ENCODE data around the gene PRDM16. TPM values are rescaled to one million over a fixed set of nuclear protein-coding genes. Genes with fewer than 3 reads are reported as not detected.

Gene PRDM16
- total RNA-seq, 1 experiment from 2014 or later, result 1.6 TPM

DNA sequence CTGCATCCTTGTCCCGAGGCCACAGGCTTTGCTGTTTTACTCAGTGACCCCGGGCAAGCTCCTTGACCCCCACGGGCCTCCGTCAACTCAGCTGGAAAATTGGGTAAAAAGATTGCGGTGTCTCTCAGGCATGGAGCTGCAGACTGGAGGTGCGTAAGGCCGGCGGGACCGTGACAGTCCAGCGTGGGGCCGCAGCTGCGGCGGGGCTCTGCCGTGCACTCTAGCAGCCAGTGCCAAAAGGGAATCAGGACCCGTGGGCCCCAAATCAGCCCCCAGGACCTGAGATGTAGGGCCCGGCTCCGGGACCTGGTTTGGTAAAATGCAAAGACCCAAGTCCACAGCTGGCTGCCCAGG is 158.3 kb downstream of the PRDM16 start (continued):
- TF ChIP-seq, protein P1, sequence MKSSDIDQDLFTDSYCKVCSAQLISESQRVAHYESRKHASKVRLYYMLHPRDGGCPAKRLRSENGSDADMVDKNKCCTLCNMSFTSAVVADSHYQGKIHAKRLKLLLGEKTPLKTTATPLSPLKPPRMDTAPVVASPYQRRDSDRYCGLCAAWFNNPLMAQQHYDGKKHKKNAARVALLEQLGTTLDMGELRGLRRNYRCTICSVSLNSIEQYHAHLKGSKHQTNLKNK (CRISPR knock-in tag; IDR thresholded peaks at IDR 0.05), result no peak
- TF ChIP-seq ZNF671 (CRISPR knock-in tag; IDR thresholded peaks at IDR 0.05), result no peak
- TF ChIP-seq KAT7 (CRISPR knock-in tag; IDR thresholded peaks at IDR 0.05; ENCODE audit: borderline replicate concordance), result no peak
- TF ChIP-seq, protein P2, sequence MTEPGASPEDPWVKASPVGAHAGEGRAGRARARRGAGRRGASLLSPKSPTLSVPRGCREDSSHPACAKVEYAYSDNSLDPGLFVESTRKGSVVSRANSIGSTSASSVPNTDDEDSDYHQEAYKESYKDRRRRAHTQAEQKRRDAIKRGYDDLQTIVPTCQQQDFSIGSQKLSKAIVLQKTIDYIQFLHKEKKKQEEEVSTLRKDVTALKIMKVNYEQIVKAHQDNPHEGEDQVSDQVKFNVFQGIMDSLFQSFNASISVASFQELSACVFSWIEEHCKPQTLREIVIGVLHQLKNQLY (CRISPR knock-in tag; IDR thresholded peaks at IDR 0.05), result no peak
- TF ChIP-seq, protein P3, sequence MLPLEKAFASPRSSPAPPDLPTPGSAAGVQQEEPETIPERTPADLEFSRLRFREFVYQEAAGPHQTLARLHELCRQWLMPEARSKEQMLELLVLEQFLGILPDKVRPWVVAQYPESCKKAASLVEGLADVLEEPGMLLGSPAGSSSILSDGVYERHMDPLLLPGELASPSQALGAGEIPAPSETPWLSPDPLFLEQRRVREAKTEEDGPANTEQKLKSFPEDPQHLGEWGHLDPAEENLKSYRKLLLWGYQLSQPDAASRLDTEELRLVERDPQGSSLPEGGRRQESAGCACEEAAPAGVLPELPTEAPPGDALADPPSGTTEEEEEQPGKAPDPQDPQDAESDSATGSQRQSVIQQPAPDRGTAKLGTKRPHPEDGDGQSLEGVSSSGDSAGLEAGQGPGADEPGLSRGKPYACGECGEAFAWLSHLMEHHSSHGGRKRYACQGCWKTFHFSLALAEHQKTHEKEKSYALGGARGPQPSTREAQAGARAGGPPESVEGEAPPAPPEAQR (CRISPR knock-in tag; IDR thresholded peaks at IDR 0.05), result no peak
- TF ChIP-seq, protein P4, sequence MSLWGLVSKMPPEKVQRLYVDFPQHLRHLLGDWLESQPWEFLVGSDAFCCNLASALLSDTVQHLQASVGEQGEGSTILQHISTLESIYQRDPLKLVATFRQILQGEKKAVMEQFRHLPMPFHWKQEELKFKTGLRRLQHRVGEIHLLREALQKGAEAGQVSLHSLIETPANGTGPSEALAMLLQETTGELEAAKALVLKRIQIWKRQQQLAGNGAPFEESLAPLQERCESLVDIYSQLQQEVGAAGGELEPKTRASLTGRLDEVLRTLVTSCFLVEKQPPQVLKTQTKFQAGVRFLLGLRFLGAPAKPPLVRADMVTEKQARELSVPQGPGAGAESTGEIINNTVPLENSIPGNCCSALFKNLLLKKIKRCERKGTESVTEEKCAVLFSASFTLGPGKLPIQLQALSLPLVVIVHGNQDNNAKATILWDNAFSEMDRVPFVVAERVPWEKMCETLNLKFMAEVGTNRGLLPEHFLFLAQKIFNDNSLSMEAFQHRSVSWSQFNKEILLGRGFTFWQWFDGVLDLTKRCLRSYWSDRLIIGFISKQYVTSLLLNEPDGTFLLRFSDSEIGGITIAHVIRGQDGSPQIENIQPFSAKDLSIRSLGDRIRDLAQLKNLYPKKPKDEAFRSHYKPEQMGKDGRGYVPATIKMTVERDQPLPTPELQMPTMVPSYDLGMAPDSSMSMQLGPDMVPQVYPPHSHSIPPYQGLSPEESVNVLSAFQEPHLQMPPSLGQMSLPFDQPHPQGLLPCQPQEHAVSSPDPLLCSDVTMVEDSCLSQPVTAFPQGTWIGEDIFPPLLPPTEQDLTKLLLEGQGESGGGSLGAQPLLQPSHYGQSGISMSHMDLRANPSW (CRISPR knock-in tag; conservative IDR thresholded peaks at IDR 0.05; ENCODE audit: low read depth), result no peak
- TF ChIP-seq FOXP1 (CRISPR knock-in tag; IDR thresholded peaks at IDR 0.05; ENCODE audit: borderline replicate concordance), result no peak
- TF ChIP-seq ZNF121 (CRISPR knock-in tag; IDR thresholded peaks at IDR 0.05), result no peak
- no peak for TF ChIP-seq CREB1 (CRISPR knock-in tag; IDR thresholded peaks at IDR 0.05)

DNA sequence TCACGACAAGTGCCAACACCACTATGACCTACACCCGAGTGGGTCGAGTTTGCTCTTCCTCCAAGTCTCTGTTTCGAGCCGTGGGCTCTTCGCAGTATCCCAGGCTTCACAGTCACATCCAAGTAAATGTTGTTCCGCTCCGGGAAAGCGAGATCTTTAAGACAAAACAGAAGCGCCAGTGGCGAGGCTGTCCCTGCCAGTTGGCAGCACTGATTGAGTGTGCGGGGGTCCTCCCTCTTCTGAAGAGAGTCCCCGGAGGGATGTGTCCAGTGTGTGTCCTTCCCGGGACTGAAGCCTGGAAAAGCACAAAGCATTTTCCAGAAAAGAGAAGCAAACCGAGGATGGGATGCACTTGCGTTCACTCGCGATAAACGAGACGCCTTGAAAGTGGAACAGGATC is 158.9 kb downstream of the PRDM16 start:
- Mint-ChIP-seq H3K9me3 (no peaks in the 10 kb centered on the region), H3K4me1 (no peaks in the 10 kb centered on the region), H3K36me3 (no peaks in the 10 kb centered on the region), H3K27me3 (ENCODE audit: low read depth) (no peaks in the 10 kb centered on the region; the same call in 1 of the 2 replicates), H3K27ac (no peak overlapping the region), H3K4me3 (no peak overlapping the region)
- ChIA-PET CTCF (interaction anchor here (1.1 to 1.2 kb wide), 3 partner anchors 10 to 263 kb away, joined by 3 to 4 read pairs (median 3); no protein-coding TSS in a partner anchor), POLR2A (no interaction called here)
- ATAC-seq (no peak), DNase-seq (ENCODE audit: low spot score) (no peak)
- TF ChIP-seq NR2C2 (CRISPR knock-in tag; IDR thresholded peaks at IDR 0.05) (no peak), PRRX2 (CRISPR knock-in tag; IDR thresholded peaks at IDR 0.05) (no peak), CREM (CRISPR knock-in tag; IDR thresholded peaks at IDR 0.05) (no peak), MXD4 (CRISPR knock-in tag; IDR thresholded peaks at IDR 0.05; ENCODE audit: borderline replicate concordance) (no peak), NR3C1 (CRISPR knock-in tag; conservative IDR thresholded peaks at IDR 0.05; ENCODE audit: low read depth) (no peak), ZNF317 (CRISPR knock-in tag; IDR thresholded peaks at IDR 0.05; ENCODE audit: borderline replicate concordance, low read depth) (no peak), ELF4 (CRISPR knock-in tag; IDR thresholded peaks at IDR 0.05; ENCODE audit: low read depth) (no peak)
- TF ChIP-seq, protein P5, sequence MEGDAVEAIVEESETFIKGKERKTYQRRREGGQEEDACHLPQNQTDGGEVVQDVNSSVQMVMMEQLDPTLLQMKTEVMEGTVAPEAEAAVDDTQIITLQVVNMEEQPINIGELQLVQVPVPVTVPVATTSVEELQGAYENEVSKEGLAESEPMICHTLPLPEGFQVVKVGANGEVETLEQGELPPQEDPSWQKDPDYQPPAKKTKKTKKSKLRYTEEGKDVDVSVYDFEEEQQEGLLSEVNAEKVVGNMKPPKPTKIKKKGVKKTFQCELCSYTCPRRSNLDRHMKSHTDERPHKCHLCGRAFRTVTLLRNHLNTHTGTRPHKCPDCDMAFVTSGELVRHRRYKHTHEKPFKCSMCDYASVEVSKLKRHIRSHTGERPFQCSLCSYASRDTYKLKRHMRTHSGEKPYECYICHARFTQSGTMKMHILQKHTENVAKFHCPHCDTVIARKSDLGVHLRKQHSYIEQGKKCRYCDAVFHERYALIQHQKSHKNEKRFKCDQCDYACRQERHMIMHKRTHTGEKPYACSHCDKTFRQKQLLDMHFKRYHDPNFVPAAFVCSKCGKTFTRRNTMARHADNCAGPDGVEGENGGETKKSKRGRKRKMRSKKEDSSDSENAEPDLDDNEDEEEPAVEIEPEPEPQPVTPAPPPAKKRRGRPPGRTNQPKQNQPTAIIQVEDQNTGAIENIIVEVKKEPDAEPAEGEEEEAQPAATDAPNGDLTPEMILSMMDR (IDR thresholded peaks at IDR 0.05), result no peak
- TF ChIP-seq, protein P6, sequence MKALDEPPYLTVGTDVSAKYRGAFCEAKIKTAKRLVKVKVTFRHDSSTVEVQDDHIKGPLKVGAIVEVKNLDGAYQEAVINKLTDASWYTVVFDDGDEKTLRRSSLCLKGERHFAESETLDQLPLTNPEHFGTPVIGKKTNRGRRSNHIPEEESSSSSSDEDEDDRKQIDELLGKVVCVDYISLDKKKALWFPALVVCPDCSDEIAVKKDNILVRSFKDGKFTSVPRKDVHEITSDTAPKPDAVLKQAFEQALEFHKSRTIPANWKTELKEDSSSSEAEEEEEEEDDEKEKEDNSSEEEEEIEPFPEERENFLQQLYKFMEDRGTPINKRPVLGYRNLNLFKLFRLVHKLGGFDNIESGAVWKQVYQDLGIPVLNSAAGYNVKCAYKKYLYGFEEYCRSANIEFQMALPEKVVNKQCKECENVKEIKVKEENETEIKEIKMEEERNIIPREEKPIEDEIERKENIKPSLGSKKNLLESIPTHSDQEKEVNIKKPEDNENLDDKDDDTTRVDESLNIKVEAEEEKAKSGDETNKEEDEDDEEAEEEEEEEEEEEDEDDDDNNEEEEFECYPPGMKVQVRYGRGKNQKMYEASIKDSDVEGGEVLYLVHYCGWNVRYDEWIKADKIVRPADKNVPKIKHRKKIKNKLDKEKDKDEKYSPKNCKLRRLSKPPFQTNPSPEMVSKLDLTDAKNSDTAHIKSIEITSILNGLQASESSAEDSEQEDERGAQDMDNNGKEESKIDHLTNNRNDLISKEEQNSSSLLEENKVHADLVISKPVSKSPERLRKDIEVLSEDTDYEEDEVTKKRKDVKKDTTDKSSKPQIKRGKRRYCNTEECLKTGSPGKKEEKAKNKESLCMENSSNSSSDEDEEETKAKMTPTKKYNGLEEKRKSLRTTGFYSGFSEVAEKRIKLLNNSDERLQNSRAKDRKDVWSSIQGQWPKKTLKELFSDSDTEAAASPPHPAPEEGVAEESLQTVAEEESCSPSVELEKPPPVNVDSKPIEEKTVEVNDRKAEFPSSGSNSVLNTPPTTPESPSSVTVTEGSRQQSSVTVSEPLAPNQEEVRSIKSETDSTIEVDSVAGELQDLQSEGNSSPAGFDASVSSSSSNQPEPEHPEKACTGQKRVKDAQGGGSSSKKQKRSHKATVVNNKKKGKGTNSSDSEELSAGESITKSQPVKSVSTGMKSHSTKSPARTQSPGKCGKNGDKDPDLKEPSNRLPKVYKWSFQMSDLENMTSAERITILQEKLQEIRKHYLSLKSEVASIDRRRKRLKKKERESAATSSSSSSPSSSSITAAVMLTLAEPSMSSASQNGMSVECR (CRISPR knock-in tag; IDR thresholded peaks at IDR 0.05; ENCODE audit: borderline replicate concordance), result no peak
- TF ChIP-seq, protein P7, sequence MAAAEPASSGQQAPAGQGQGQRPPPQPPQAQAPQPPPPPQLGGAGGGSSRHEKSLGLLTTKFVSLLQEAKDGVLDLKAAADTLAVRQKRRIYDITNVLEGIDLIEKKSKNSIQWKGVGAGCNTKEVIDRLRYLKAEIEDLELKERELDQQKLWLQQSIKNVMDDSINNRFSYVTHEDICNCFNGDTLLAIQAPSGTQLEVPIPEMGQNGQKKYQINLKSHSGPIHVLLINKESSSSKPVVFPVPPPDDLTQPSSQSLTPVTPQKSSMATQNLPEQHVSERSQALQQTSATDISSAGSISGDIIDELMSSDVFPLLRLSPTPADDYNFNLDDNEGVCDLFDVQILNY (CRISPR knock-in tag; IDR thresholded peaks at IDR 0.05), result no peak
